Measurements from ENCODE around the gene DNAJC5G.
"Not testable (repeated sequence)": the region's sequence is repeated elsewhere in the genome, so short reads cannot be mapped to it uniquely, and the experiment has no call there.

DNAJC5G gene

DNA sequence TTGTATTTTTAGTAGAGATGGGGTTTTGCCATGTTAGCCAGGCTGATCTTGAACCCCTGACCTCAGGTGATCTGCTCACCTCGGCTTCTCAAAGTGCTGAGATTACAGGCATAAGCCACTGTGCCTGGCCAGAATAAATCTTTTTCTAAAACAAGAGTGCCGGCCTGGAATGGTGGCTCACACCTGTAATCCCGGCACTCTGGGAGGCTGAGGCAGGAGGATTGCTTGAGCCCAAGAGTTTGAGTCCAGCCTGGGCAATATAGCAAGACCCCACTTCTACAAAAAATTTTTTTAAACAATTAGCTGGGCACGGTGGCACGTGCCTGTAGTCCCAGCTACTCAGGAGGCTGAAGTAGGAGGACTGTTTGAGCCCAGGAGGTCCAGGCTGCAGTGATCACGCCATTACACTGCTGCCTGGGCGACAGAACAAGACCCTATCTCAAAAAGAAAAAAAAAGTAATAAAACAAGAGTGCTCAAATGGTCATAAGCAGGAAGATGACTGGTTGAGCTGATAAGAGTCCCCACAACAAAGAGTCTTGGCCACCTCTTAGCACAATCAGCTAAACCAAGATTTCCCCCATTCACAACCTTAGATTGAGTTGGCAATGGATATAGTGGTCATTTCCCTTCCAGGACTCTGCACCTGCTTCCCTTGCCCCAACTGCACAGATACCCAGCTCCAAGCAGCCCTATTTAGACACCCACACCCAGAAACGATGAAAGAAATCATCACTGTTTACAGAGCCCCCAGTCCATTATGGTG, 38.8 kb downstream of the DNAJC5G start:
- DNase-seq (ENCODE audit: low spot score) = no peak
- TF ChIP-seq CTCF (IDR thresholded peaks at IDR 0.05; ENCODE audit: extremely low read depth, missing control alignments) = no peak

DNA sequence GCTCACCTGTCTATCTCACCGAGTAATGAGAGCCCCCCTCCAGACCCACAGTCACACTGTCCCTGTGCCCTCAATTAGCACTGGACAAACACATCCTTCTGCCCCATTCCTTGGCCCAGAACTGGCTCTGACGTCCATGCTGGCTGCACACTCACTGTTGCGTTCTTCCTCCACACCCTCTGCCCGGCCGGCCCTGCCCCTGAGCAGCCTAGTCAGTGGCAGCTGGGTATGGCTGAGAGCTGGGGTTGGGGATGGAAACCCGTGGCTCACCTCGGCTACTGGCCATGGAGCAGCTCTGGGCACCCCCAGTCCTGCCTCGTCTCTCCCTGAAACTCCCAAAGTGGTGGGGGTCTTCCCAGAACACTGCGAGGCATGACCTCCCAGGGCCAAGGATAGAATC, 39.5 kb downstream of the DNAJC5G start:
- DNase-seq (ENCODE audit: low spot score) = no peak
- TF ChIP-seq CTCF (IDR thresholded peaks at IDR 0.05; ENCODE audit: extremely low read depth, missing control alignments) = no peak

DNA sequence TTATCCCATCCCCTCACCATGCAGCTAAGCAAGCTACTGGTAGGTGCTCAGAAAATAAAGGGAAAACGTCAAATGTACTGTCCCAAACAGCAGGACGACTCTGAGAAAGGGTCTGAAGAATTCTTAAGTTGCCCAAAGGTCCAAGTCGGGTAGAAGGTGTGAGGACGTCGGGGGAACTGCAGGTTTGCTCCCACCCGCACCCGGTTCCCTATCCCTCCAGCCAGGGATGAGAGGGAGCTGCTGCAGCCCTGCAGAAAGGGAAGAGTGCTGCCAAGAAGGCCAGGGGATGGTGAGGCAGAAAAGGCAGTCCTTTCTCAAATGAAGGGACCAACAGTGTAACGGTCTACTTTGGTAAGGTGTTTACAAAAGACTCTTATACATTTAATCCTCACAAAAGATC, 39.9 kb downstream of the DNAJC5G start:
- no peak for DNase-seq (ENCODE audit: low spot score)
- no peak for TF ChIP-seq CTCF (IDR thresholded peaks at IDR 0.05; ENCODE audit: extremely low read depth, missing control alignments)

- DNase-seq (ENCODE audit: low spot score) = no peak
These were observed 41.6 kb downstream of the DNAJC5G start for GRCh38 chr2:27316655-27317412.

DNA sequence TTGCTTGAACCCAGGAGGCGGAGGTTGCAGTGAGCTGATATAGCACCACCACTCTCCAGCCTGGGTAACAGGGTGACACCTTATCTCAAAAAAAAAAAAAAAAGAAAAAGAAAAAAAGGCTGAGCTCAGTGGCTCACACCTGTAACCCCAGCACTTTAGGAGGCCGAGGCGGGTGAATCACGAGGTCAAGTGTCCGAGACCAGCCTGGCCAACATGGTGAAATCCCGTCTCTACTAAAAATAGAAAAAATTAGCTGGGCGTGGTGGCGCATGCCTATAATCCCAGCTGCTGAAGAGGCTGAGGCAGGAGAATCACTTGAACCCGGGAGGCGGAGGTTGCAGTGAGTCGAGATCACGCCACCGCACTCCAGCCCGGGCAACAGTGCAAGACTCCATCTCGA, 44.6 kb downstream of the DNAJC5G start:
- not testable (repeated sequence) for DNase-seq (ENCODE audit: low spot score)

More at GRCh38 chr2:27316655-27317412, 41.6 kb downstream of the DNAJC5G start:
- no peak for TF ChIP-seq CTCF (IDR thresholded peaks at IDR 0.05; ENCODE audit: extremely low read depth, missing control alignments)

GRCh38 chr2:27320958-27321543, 45.8 kb downstream of the DNAJC5G start:
- TF ChIP-seq CTCF (IDR thresholded peaks at IDR 0.05; ENCODE audit: extremely low read depth, missing control alignments) = no peak
- no peak for DNase-seq (ENCODE audit: low spot score)

- TF ChIP-seq CTCF (IDR thresholded peaks at IDR 0.05; ENCODE audit: extremely low read depth, missing control alignments) = no peak
- DNase-seq (ENCODE audit: low spot score) = no peak
These were observed 47.1 kb downstream of the DNAJC5G start for GRCh38 chr2:27322301-27322765.
